Mesenchymal stem cell (in vitro differentiated cells and primary cell): ENCODE measurements around the gene SYT7.
"Not testable (repeated sequence)": the region's sequence is repeated elsewhere in the genome, so short reads cannot be mapped to it uniquely, and the experiment has no call there.

Experiments used
- DNase-seq: peaks from one replicate; pipeline ENCODE4 v3.0.0-alpha.2; 2013
- H2AFZ ChIP-seq: one replicate; pipeline ENCODE4 v1.6.1; 2013; ENCODE audit warnings: low read depth, mild to moderate bottlenecking, control low read depth, inconsistent platforms, low read length, moderate library complexity
- H2AK5ac ChIP-seq: 2 replicates; pipeline ENCODE4 v1.6.1; 2013; ENCODE audit warnings: low read length, moderate library complexity, mild to moderate bottlenecking, inconsistent platforms; ENCODE audit not compliant: severe bottlenecking
- H2BK120ac ChIP-seq: one replicate; pipeline ENCODE4 v1.6.1; 2013; ENCODE audit warnings: low read depth, mild to moderate bottlenecking, inconsistent platforms, low read length, moderate library complexity
- H2BK12ac ChIP-seq, 2 experiments: one replicate each; pipeline ENCODE4 v1.6.1; 2013; ENCODE audit warnings: inconsistent platforms in 2 of 2, low read length in 2 of 2, mild to moderate bottlenecking in 2 of 2, moderate library complexity in 2 of 2, control low read depth in 1 of 2
- H2BK15ac ChIP-seq: one replicate; pipeline ENCODE4 v1.6.1; 2013; ENCODE audit warnings: mild to moderate bottlenecking, low read depth, inconsistent platforms; ENCODE audit not compliant: poor library complexity, severe bottlenecking
- H2BK5ac ChIP-seq: 2 replicates; pipeline ENCODE4 v1.6.1; 2013; ENCODE audit warnings: low read depth, mild to moderate bottlenecking, low read length, control low read depth, inconsistent platforms; ENCODE audit not compliant: poor library complexity, severe bottlenecking
- H3K14ac ChIP-seq, 2 experiments: one replicate each; pipeline ENCODE4 v1.6.1; 2013; ENCODE audit warnings: inconsistent platforms in 2 of 2, low read length in 2 of 2, control low read depth in 1 of 2, mild to moderate bottlenecking in 1 of 2, moderate library complexity in 1 of 2
- H3K18ac ChIP-seq, 2 experiments: one replicate each; pipeline ENCODE4 v1.6.1; 2013; ENCODE audit warnings: inconsistent platforms in 2 of 2, low read length in 2 of 2, control low read depth in 1 of 2, low read depth in 1 of 2, mild to moderate bottlenecking in 1 of 2
- H3K23ac ChIP-seq, 2 experiments: one replicate each; pipeline ENCODE4 v1.6.1; 2013; ENCODE audit warnings: inconsistent platforms in 2 of 2, low read length in 2 of 2, mild to moderate bottlenecking in 2 of 2, moderate library complexity in 2 of 2, control low read depth in 1 of 2
- H3K27ac ChIP-seq: 2 replicates; pipeline ENCODE4 v1.5.1; 2013; ENCODE audit warnings: mild to moderate bottlenecking, moderate library complexity, low read length, control low read depth, inconsistent platforms; ENCODE audit not compliant: poor library complexity, severe bottlenecking
- H3K27me3 ChIP-seq, 2 experiments: 2 replicates each; pipeline versions ENCODE4 v1.6.1 to v1.7.0; 2013; ENCODE audit warnings: low read length in 2 of 2, mild to moderate bottlenecking in 2 of 2, moderate library complexity in 2 of 2, control low read depth in 1 of 2, inconsistent platforms in 1 of 2; ENCODE audit not compliant: control insufficient read depth in 1 of 2, insufficient read depth in 1 of 2
- H3K36me3 ChIP-seq, 2 experiments: 2 replicates each; pipeline versions ENCODE4 v1.6.1 to v1.7.0; 2013; ENCODE audit warnings: low read length in 2 of 2, control low read depth in 1 of 2, inconsistent platforms in 1 of 2, low read depth in 1 of 2, mild to moderate bottlenecking in 1 of 2; ENCODE audit not compliant: insufficient read depth in 2 of 2, control insufficient read depth in 1 of 2
- H3K4ac ChIP-seq, 2 experiments: one replicate each; pipeline ENCODE4 v1.6.1; 2013; ENCODE audit warnings: inconsistent platforms in 2 of 2, low read length in 2 of 2, mild to moderate bottlenecking in 2 of 2, moderate library complexity in 2 of 2, control low read depth in 1 of 2, low read depth in 1 of 2
- H3K4me1 ChIP-seq: 2 replicates; pipeline ENCODE4 v1.6.1; 2013; ENCODE audit warnings: low read depth, low read length, control low read depth; ENCODE audit not compliant: control insufficient read depth, insufficient read depth
- H3K4me2 ChIP-seq: 2 replicates; pipeline ENCODE4 v1.6.1; 2013; ENCODE audit warnings: low read length, mild to moderate bottlenecking, inconsistent platforms; ENCODE audit not compliant: poor library complexity, severe bottlenecking
- H3K4me3 ChIP-seq, 2 experiments: 2 replicates each; pipeline versions ENCODE4 v1.5.1 to v1.7.0; 2013; ENCODE audit warnings: low read length in 2 of 2, mild to moderate bottlenecking in 2 of 2, control low read depth in 1 of 2, low read depth in 1 of 2; ENCODE audit not compliant: insufficient read depth in 1 of 2
- H3K79me1 ChIP-seq: replicated peaks from 2 replicates; pipeline ENCODE4 v1.6.1; 2013; ENCODE audit warnings: mild to moderate bottlenecking, control low read depth, low read length, inconsistent platforms; ENCODE audit not compliant: poor library complexity, severe bottlenecking
- H3K9ac ChIP-seq: 2 replicates; pipeline ENCODE4 v1.7.0; 2013; ENCODE audit warnings: mild to moderate bottlenecking, low read length, moderate library complexity
- H3K9me3 ChIP-seq: 2 replicates; pipeline ENCODE4 v1.7.0; 2013; ENCODE audit warnings: mild to moderate bottlenecking, low read length; ENCODE audit not compliant: control insufficient read depth
- H4K8ac ChIP-seq: one replicate; pipeline ENCODE4 v1.6.1; 2013; ENCODE audit warnings: inconsistent platforms, mild to moderate bottlenecking, low read length, moderate library complexity
- H4K91ac ChIP-seq: one replicate; pipeline ENCODE4 v1.6.1; 2013; ENCODE audit warnings: mild to moderate bottlenecking, low read length, inconsistent platforms
- WGBS: methylation state at CpG from one replicate; pipeline ENCODE4 v1.1.7; 2013; ENCODE audit warnings: mixed read lengths; 5-methylcytosine and 5-hydroxymethylcytosine counted together

Gene SYT7

GRCh38 chr11:61480994-61481335, 99.9 kb downstream of the SYT7 start:
- H3K4me3 ChIP-seq: no peak overlapping the region
- no peak overlapping the region for H4K8ac ChIP-seq
- H3K36me3 ChIP-seq: no peaks in the 10 kb centered on the region
- H3K9ac ChIP-seq: no peak overlapping the region
- H3K4ac ChIP-seq: no peak overlapping the region
- H2AK5ac ChIP-seq: no peak overlapping the region
- H2BK120ac ChIP-seq: no peak overlapping the region
- WGBS: 21% methylated on average over 6 of the region's 7 CpGs
- peak; percentile 40 for DNase-seq
- peaks cover 2% of the 10 kb centered on the region for H3K4me1 ChIP-seq
- no peak overlapping the region for H2AFZ ChIP-seq
- H3K79me1 ChIP-seq: no peaks in the 10 kb centered on the region
- no peak overlapping the region for H2BK5ac ChIP-seq
- no peak overlapping the region for H3K27ac ChIP-seq
- no peak overlapping the region for H3K18ac ChIP-seq
- no peak overlapping the region for H3K14ac ChIP-seq
- H4K91ac ChIP-seq: no peak overlapping the region
- no peak overlapping the region for H2BK15ac ChIP-seq
- no peak overlapping the region for H3K4me2 ChIP-seq
- H2BK12ac ChIP-seq: no peak overlapping the region
- no peaks in the 10 kb centered on the region for H3K9me3 ChIP-seq
- H3K27me3 ChIP-seq: peaks cover 56 to 60% of the 10 kb centered on the region in 2 experiments
- no peak overlapping the region for H3K23ac ChIP-seq

- Histone ChIP-seq H3K9ac (no peak overlapping the region), H3K4me3 (no peak overlapping the region), H3K79me1 (no peaks in the 10 kb centered on the region), H2AK5ac (no peak overlapping the region), H2BK5ac (no peak overlapping the region), H3K9me3 (no peaks in the 10 kb centered on the region), H2AFZ (no peak overlapping the region), H3K14ac (no peak overlapping the region), H4K91ac (no peak overlapping the region), H2BK15ac (no peak overlapping the region), H3K18ac (no peak overlapping the region), H3K23ac (no peak overlapping the region), H3K4me2 (no peak overlapping the region), H2BK12ac (no peak overlapping the region), H3K36me3 (no peaks in the 10 kb centered on the region), H3K4ac (no peak overlapping the region), H2BK120ac (no peak overlapping the region), H3K27me3 (peaks cover 51 to 57% of the 10 kb centered on the region in 2 experiments), H3K4me1 (peaks cover 2% of the 10 kb centered on the region), H3K27ac (no peak overlapping the region), H4K8ac (no peak overlapping the region)
- 78% methylated on average over 15 of the region's 15 CpGs for WGBS
- DNase-seq: no peak
Observed at GRCh38 chr11:61480261-61480993, 100.4 kb downstream of the SYT7 start.

DNA sequence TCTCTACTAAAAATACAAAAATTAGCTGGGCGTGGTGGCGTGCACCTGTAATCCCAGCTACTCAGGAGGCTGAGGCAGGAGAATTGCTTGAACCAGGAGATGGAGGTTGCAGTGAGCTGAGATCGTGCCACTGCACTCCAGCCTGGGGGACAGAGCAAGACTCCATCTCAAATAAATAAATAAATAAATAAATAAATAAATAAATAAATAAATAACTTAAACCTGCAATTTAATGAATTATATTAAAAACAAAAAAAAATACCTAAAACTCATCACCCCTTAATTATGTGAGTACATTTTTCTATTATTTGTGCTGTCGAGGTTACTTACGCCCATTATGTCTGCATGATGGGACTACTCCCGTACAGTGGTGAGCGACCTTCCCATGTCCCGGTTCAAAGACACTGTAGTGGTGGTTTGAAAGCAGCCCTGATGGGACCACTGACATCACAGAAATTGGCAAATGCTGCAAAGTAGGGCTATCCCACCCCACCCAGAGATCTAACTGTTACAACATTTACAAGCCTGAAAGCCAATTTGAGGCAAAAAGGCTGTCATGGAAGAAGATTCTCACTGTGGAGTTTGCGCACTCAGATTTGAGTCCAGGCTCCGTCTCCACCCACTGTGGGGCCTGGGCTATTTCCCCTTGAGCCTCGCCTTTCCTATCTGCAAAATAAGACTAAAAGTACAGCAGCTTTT, 101.4 kb downstream of the SYT7 start:
- H3K4me1 ChIP-seq, H2AFZ ChIP-seq, H3K4ac ChIP-seq, H3K36me3 ChIP-seq, H3K4me2 ChIP-seq, H2BK5ac ChIP-seq, H3K79me1 ChIP-seq, H3K14ac ChIP-seq, H3K23ac ChIP-seq, H3K18ac ChIP-seq, H3K9me3 ChIP-seq, H2BK120ac ChIP-seq, H3K27ac ChIP-seq, H2BK12ac ChIP-seq, H2AK5ac ChIP-seq, DNase-seq, H3K9ac ChIP-seq, H2BK15ac ChIP-seq, H3K4me3 ChIP-seq, H4K8ac ChIP-seq, H4K91ac ChIP-seq: not testable (repeated sequence)
- H3K27me3 ChIP-seq: peaks cover 44 to 49% of the 10 kb centered on the region in 2 experiments
- WGBS: 96% methylated on average over 8 of the region's 11 CpGs

- no peak overlapping the region for H3K18ac ChIP-seq
- H3K9ac ChIP-seq: peak overlapping the region; percentile 63
- H2BK15ac ChIP-seq: no peak overlapping the region
- H4K91ac ChIP-seq: no peak overlapping the region
- H3K27ac ChIP-seq: no peak overlapping the region
- peaks cover 0 to 3% of the 10 kb centered on the region in 2 experiments for H3K36me3 ChIP-seq
- H3K27me3 ChIP-seq: peaks cover 37 to 42% of the 10 kb centered on the region in 2 experiments
- H3K14ac ChIP-seq: no peak overlapping the region
- H2AK5ac ChIP-seq: no peak overlapping the region
- no peak overlapping the region for H2BK12ac ChIP-seq
- DNase-seq: peak; percentile 35
- H2AFZ ChIP-seq: no peak overlapping the region
- no peak overlapping the region for H3K4ac ChIP-seq
- H2BK120ac ChIP-seq: no peak overlapping the region
- H3K79me1 ChIP-seq: no peaks in the 10 kb centered on the region
- WGBS: 5% methylated on average over 18 of the region's 18 CpGs
- peaks cover 2% of the 10 kb centered on the region for H3K4me1 ChIP-seq
- H3K4me2 ChIP-seq: no peak overlapping the region
- no peak overlapping the region for H4K8ac ChIP-seq
- no peak overlapping the region for H2BK5ac ChIP-seq
- no peak overlapping the region for H3K4me3 ChIP-seq
- H3K23ac ChIP-seq: no peak overlapping the region
- H3K9me3 ChIP-seq: no peaks in the 10 kb centered on the region
Observed at GRCh38 chr11:61477727-61478148, 103.1 kb downstream of the SYT7 start.
